HG03025 (cell line): ENCODE results near the gene AKNA.
A peak's percentile ranks its signal among the peaks of the same experiment; 100 is the strongest.

Experiments used
- ATAC-seq: cut with Tn5 transposase; IDR thresholded peaks from one replicate; pipeline ENCODE4 v1.9.1; 2021; ENCODE audit warnings: mild to moderate bottlenecking, moderate library complexity; ENCODE audit not compliant: unreplicated experiment, low FRiP score

Gene AKNA

GRCh38 chr9:114382699-114383520, 4.9 kb downstream of the AKNA start:
- no peak for ATAC-seq

GRCh38 chr9:114378883-114379282, 8.9 kb downstream of the AKNA start:
- ATAC-seq: no peak

- ATAC-seq: no peak
These were observed 9.8 kb downstream of the AKNA start for GRCh38 chr9:114378016-114378415.

- ATAC-seq: no peak
These were observed 11.0 kb downstream of the AKNA start for GRCh38 chr9:114376586-114377445.

- ATAC-seq: no peak
These were observed 12.2 kb downstream of the AKNA start for GRCh38 chr9:114375386-114376175.

- ATAC-seq: no peak
These were observed 12.8 kb downstream of the AKNA start for GRCh38 chr9:114374936-114375335.

- no peak for ATAC-seq
These were observed 13.6 kb downstream of the AKNA start for GRCh38 chr9:114373960-114374730.

GRCh38 chr9:114372921-114373448, 14.8 kb downstream of the AKNA start:
- ATAC-seq: peak; percentile 81

- no peak for ATAC-seq
These were observed 15.5 kb downstream of the AKNA start for GRCh38 chr9:114371973-114372917.

GRCh38 chr9:114371343-114371944, 16.3 kb downstream of the AKNA start:
- ATAC-seq: no peak

GRCh38 chr9:114370968-114371320, 16.8 kb downstream of the AKNA start:
- ATAC-seq: no peak

- ATAC-seq: no peak
These were observed 17.4 kb downstream of the AKNA start for GRCh38 chr9:114370251-114370967.

- no peak for ATAC-seq
These were observed 18.3 kb downstream of the AKNA start for GRCh38 chr9:114369216-114370130.

GRCh38 chr9:114367772-114368569, 19.8 kb downstream of the AKNA start:
- no peak for ATAC-seq

GRCh38 chr9:114367366-114367765, 20.4 kb downstream of the AKNA start:
- ATAC-seq: no peak
